NCI-H1417 treated with DMSO at 0.1 percent for 48 hours (cell line): Measurements from ENCODE around the gene OGFOD2.
"Not testable (repeated sequence)": the region's sequence is repeated elsewhere in the genome, so short reads cannot be mapped to it uniquely, and the experiment has no call there.

ENCODE experiments used
- DNase-seq: peaks from one replicate; lab custom pipeline; 2025; lab: John Stamatoyannopoulos, UW

Gene OGFOD2

DNA sequence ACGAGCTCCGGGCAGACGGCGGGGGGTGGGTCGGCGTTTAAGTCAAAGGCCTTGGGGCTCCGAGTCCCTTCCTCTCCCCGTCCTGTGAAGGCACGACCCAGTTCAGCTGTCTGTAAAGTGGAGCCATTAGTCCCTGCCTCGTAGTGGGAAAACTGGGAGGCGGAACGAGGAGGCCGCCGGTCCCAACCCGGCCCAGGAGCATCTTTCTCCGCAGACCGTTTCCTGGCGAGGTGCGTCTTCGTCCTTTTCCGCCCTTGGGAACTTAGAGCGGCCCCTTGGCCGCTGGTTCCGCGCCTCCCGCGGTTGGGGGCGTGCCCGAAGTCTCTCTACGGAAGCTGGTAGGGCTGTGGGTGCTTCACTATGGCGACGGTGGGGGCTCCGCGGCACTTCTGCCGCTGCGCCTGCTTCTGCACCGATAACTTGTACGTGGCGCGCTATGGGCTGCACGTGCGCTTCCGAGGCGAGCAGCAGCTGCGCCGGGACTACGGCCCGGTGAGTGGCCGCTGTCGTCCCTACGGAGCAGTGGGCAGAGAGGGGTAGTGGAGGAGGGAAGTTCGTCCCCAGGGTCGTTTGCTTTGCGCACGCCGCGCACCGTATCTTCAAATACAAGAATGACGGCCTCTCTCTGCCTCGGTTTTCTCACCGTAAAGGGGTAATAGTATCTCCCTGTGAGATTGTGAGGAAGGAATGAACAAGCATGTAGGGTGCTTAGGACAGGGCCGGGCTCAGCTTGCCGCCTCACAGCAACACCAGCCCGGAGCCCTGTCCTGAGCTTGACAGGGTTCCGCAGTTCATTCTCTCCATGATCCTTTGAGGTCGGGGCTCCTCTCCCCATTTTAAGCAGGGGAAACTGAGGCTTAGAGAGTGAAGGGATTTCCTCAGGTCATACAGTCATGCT lies at the start of gene OGFOD2:
TSS of gene OGFOD2 (plus strand) at position 353 of the 898 bp plus-strand sequence. CDS start at position 361, 8 bp downstream.
- DNase-seq, result peak; percentile 70

GRCh38 chr12:122927756-122928403 lies 47.2 kb upstream of the OGFOD2 start:
- no peak for DNase-seq

- no peak for DNase-seq
Measured at GRCh38 chr12:122928404-122929147, 46.5 kb upstream of the OGFOD2 start.

DNA sequence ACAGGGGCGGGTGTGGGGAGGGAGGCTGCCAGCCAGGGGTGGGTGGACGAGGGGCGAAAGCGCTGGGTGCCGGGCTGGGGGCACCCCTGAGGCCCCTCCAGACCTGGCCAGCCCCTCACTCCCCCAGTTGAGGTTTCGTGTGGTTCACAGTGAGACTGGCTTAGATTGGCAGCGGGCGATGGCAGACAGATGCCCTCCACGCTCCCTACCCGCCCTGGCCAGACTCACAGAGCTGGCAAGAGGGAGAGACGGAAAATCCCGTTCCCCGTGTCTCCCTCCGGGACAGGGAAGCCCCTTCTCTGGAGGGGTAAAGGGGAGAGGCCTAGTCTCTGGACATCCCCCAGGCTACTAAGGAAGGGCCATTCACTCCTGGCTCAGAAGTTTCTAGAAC lies 45.9 kb upstream of the OGFOD2 start:
- DNase-seq, result no peak

GRCh38 chr12:122929812-122930211 lies 45.2 kb upstream of the OGFOD2 start:
- no peak for DNase-seq

DNA sequence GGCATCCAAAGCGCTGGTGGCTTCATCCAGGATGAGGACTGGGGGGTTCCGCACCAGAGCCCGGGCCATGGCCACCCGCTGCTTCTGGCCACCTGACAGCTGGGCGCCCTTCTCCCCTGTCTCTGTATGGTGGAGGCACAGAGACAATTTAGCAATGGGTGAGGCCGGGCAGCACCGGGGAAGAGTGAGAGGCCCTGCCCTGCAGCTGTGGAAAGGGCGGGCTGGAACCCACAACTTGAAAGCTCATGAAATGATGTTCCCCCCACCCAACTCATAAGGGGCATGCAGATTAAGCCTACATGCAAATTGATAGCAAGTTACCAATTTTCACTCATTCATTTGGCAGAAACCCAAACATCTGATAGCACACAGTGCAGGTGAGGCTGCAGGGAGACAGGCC lies 42.8 kb upstream of the OGFOD2 start:
- DNase-seq, result no peak

- DNase-seq, result no peak
Measured at GRCh38 chr12:122934722-122935121, 40.3 kb upstream of the OGFOD2 start.

- DNase-seq, result no peak
Measured at GRCh38 chr12:122935318-122935717, 39.7 kb upstream of the OGFOD2 start.

- DNase-seq, result no peak
Measured at GRCh38 chr12:122937622-122938091, 37.4 kb upstream of the OGFOD2 start.

GRCh38 chr12:122939125-122939524 lies 35.9 kb upstream of the OGFOD2 start:
- no peak for DNase-seq

DNA sequence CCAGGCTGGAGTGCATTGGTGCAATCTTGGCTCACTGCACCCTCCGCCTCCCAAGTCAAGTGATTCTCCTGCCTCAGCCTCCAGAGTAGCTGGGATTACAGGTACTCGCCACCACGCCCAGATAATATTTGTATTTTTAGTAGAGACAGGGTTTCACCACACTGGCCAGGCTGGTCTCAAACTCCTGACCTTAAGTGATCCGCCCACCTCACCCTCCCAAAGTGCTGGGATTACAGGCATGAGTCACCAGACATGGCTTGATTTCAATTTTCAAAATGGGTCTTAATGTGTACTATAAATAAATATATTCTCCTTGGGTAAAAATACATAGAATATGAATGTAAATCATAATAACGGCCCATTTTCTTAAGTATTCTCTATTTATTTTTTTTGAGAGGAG lies 33.7 kb upstream of the OGFOD2 start:
- not testable (repeated sequence) for DNase-seq

GRCh38 chr12:122942637-122943036 lies 32.4 kb upstream of the OGFOD2 start:
- DNase-seq, result no peak

DNA sequence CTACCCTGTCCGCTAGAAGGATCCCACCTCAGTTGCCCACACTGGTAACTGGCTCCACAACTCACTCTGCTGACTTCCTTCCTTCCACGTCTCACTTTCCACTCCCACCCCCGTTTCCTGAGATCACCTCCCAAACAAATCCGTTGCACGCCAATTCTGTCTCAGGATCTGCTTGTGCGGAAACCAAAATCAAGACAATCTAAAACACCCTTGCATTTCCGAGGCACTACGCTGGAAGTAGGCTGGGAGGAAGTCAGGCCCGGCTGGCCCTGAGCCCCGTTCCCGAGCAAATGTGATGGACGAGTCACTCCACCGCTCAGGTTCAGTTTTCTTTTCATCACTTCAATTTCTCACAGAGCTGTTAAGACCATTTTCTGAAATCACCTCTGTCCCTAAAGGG lies 31.8 kb upstream of the OGFOD2 start:
- DNase-seq, result no peak

- no peak for DNase-seq
Measured at GRCh38 chr12:122944605-122945592, 30.1 kb upstream of the OGFOD2 start.

DNA sequence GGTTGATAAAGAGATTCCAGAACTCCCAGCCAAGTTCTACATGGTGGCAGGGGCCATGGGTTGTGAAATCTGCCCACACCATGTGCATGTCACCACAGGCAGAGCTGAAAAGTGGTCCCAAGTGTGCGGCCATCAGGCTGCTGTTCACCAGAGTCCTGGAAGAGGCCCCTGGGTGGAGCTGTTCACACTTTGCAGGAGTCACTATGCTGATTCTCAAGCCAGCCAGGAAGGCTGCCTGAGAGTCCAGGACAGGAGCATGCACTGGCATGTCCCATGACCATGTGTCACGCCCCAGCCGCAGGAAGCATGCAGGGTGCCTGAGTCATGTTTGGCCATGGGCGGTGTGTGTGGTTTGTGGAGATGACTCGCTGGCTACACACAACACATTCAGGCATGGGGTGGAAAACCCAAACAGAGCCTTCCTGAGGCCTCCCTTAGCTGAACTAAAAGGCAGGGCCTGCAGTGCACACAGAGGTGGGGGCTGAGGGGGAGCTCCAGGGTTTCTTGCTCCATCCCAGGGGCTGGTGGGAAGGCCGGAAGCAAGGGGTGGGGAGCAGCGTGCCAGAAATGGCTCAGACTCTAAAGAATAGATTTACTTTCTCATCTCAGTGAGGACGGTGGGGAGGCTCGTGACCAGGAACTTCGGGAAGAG lies 28.2 kb upstream of the OGFOD2 start:
- DNase-seq, result no peak

DNA sequence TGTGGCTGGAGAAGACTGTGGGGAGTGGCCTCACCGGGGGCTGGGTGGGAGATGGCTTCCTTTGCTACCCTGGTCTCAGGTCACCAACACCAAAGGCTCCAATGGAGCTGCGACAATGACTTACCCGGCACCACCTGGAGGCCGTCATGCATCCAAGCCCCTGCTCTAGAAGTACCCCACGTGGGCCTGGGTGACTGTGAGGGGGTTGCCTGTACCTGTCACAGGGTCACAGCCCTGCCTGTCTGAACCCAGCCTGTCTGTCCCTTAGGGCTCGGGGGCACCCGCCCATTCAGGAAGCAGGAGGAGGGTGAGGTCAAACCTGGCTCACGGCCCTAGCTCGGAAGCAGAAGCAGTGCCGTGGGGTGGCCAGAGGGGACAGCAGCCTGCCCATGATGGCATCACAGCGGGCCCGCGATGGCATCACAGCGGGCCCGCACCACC lies 27.7 kb upstream of the OGFOD2 start:
- no peak for DNase-seq

GRCh38 chr12:122948605-122949004 lies 26.4 kb upstream of the OGFOD2 start:
- no peak for DNase-seq

DNA sequence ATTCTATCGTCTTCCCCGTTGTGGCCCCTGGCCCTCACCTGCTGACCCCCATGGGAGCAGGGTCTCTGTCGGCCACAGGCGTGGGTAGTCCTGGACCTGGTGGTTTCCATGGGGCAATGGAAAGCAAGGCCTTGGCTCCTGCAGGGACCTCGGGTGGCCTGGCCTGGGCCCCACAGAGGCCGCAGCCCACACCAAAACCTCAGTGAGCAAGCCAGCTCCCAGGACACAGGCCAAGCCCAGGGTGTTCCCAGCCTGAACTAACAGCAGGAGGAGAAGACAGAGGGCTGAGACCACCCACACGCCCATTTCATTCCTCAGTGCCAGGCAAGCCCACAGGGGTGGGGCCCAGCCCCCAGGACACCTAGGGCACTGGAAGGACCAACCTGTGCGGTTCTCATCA lies 25.6 kb upstream of the OGFOD2 start:
- DNase-seq, result no peak

DNA sequence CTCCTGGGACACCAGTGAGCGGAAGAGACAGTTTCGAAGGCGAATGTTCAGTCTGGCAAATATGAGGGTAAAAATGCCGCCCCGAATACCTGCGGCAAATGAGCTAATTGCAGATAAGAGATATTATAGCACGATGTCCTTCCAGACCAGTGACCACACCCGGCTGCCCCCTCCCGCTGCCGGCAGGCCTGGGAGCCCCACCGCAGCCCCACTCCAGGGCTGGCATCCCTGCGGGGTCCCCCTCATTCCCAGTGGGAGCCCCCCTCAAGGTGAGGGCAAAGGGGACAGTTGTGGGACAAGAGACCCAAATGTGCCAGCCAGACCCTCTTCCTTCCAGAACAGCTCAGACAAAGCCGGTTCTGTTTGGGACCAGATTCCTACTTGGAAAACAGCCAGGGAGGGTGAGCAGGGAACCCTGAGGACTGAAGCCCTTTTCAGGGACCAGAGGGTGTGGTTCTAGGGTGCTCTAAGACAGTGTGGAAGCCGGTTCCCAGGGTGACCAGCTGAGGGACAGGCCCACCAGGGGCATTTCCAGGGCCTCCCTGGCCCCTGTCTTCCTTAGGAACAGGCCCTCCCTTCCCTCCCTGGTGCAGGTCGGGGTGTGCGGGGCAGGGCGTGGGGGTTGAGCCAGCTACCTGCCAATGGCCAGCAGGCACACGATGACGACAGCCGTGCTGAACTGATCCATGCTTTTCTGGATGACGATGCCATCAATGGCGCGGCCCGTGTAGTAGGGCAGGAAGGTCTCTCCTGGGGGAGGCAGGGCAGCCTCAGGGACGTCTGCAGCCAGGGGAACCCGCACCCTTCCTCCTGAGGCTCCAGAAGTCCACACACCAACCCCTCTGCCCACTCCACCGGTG lies 25.0 kb upstream of the OGFOD2 start:
- DNase-seq, result no peak

DNA sequence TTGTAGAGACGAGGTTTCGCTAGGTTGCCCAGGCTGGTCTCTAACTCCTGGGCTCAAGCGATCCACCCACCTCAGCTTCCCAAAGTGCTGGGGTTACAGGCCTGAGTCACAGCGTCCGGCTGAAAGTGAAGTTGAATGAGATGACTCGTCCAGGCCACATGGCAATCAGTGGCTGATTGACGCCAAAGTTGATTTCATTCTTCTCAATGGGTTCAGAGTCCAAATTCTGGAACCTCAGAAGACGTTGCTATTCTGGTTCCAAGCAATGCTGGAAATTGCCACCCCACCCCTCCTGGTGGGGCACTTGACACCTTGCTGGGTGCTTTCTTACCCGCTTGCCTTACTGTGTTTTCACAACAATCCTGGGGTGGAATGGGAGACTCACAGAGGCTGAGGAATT lies 23.6 kb upstream of the OGFOD2 start:
- no peak for DNase-seq
